Lower leg skin (tissue), 4 donors: ENCODE data around the gene NUP93. TPM values are rescaled to one million over a fixed set of nuclear protein-coding genes. Genes with fewer than 3 reads are reported as not detected.

ENCODE experiments used
- DNase-seq, 2 donors: peaks; one replicate each; pipeline ENCODE4 v3.0.0-alpha.2; 2019; ENCODE audit warnings: low spot score in 2 of 2
- H3K4me3 ChIP-seq: fragments of 200-600 bp; sonication (generic); 2 replicates; pipeline ENCODE4 v1.5.1; 2017; ENCODE audit warnings: mild to moderate bottlenecking, low read depth; ENCODE audit not compliant: poor library complexity, severe bottlenecking
- CTCF ChIP-seq, 3 donors: fragments of 450-650 bp; IDR thresholded peaks; one replicate each; pipeline ENCODE4 v1.5.1; 2016; ENCODE audit warnings: antibody characterized with exemption in 3 of 3, mild to moderate bottlenecking in 3 of 3, moderate library complexity in 2 of 3
- POLR2A ChIP-seq, 2 donors: fragments of 450-650 bp; IDR thresholded peaks; one replicate each; pipeline ENCODE4 v1.6.1; 2016 to 2017; ENCODE audit warnings: antibody characterized with exemption in 2 of 2, mild to moderate bottlenecking in 1 of 2, moderate library complexity in 1 of 2
- WGBS, 2 donors: methylation state at CpG; one replicate each; pipeline ENCODE4 v1.1.5; 2018; 5-methylcytosine and 5-hydroxymethylcytosine counted together
- intact Hi-C: fragments of 100-400 bp; cut with DNase I; formaldehyde crosslinking; loops from one replicate; pipeline ENCODE4 v1.15.0; 2023; ENCODE audit warnings: low total_unique reads
- total RNA-seq, 4 donors: library from RNA; depleted of rRNA; stranded (reverse); fragments of >200 nt; gene quantifications; one replicate each; pipeline ENCODE4 v1.1.0, GENCODE V29; 2016

NUP93 gene
- total RNA-seq, 4 donors from 2014 or later, result 21.0 to 40.6 (median 31.2) TPM

- 68 to 73% methylated on average over 1 of the region's 1 CpG for WGBS, 2 donors
- DNase-seq, result no peak
- intact Hi-C loops, result no loop called here
- TF ChIP-seq POLR2A (IDR thresholded peaks at IDR 0.05) (no peak), CTCF (IDR thresholded peaks at IDR 0.05) (no peak)
- no peak overlapping the region for H3K4me3 ChIP-seq
Measured at GRCh38 chr16:56747486-56748045, 17.6 kb downstream of the NUP93 start.

GRCh38 chr16:56748191-56748590, 18.3 kb downstream of the NUP93 start:
- H3K4me3 ChIP-seq, result no peak overlapping the region
- TF ChIP-seq POLR2A (IDR thresholded peaks at IDR 0.05), result no peak
- TF ChIP-seq CTCF (IDR thresholded peaks at IDR 0.05), result no peak
- intact Hi-C loops, result no loop called here
- 93 to 97% methylated on average over 10 of the region's 10 CpGs for WGBS, 2 donors
- DNase-seq, result no peak

- intact Hi-C loops, result no loop called here
- TF ChIP-seq POLR2A (IDR thresholded peaks at IDR 0.05), result no peak
- TF ChIP-seq CTCF (IDR thresholded peaks at IDR 0.05), result no peak
- no peak overlapping the region for H3K4me3 ChIP-seq
- DNase-seq, result no peak
- whole genome bisulfite sequencing, 2 donors, result 63 to 74% methylated on average over 3 of the region's 3 CpGs
Measured at GRCh38 chr16:56748826-56749225, 18.9 kb downstream of the NUP93 start.

GRCh38 chr16:56749672-56750491, 20.0 kb downstream of the NUP93 start:
- TF ChIP-seq CTCF (IDR thresholded peaks at IDR 0.05) (no peak), POLR2A (IDR thresholded peaks at IDR 0.05) (no peak)
- 49 to 56% methylated on average over 3 of the region's 3 CpGs for WGBS, 2 donors
- no peak for DNase-seq
- intact Hi-C loops, result no loop called here
- no peak overlapping the region for H3K4me3 ChIP-seq

GRCh38 chr16:56753410-56753809, 23.5 kb downstream of the NUP93 start:
- intact Hi-C loops, result no loop called here
- no peak for TF ChIP-seq CTCF (IDR thresholded peaks at IDR 0.05)
- TF ChIP-seq POLR2A (IDR thresholded peaks at IDR 0.05), result no peak
- H3K4me3 ChIP-seq, result no peak overlapping the region
- DNase-seq, result no peak
